ENCODE results near the gene SLIT3. TPM values are rescaled to one million over a fixed set of nuclear protein-coding genes. Genes with fewer than 3 reads are reported as not detected.

Gene SLIT3
- total RNA-seq, 6 experiments from 2014 or later = 0.31 to 1.2 (median 0.65) TPM

GRCh38 chr5:168672888-168673287, 628.1 kb downstream of the SLIT3 start:
- DNase-seq = no peak
- Histone ChIP-seq H3K4me1 (no peaks in the 10 kb centered on the region), H3K4me3 (no peak overlapping the region), H3K27me3 (no peaks in the 10 kb centered on the region), H3K9me3 (no peaks in the 10 kb centered on the region), H3K27ac (no peak overlapping the region), H3K36me3 (no peaks in the 10 kb centered on the region)
- ATAC-seq = no peak
- intact Hi-C loops (cut with DNase I) = loop anchor here in 1 of 2 donors (10.0 kb wide), 1 partner anchor 632 kb away; the partner anchor contains the start of gene SLIT3
- 93% methylated on average over 2 of the region's 4 CpGs for WGBS (ENCODE audit: insufficient coverage, low coverage, low lambda C conversion rate, missing lambda C conversion rate)
- TF ChIP-seq POLR2A (IDR thresholded peaks at IDR 0.05) = no peak
- no peak for TF ChIP-seq CTCF (IDR thresholded peaks at IDR 0.05)

- intact Hi-C loops (cut with DNase I) = loop anchor here in 1 of 2 donors (10.0 kb wide), 1 partner anchor 633 kb away; the partner anchor contains the start of gene SLIT3
- Histone ChIP-seq H3K27ac (no peak overlapping the region), H3K27me3 (no peaks in the 10 kb centered on the region), H3K4me3 (no peak overlapping the region), H3K9me3 (no peaks in the 10 kb centered on the region), H3K36me3 (no peaks in the 10 kb centered on the region), H3K4me1 (no peaks in the 10 kb centered on the region)
- ATAC-seq = no peak
- no peak for DNase-seq
- TF ChIP-seq POLR2A (IDR thresholded peaks at IDR 0.05) (no peak), CTCF (IDR thresholded peaks at IDR 0.05) (no peak)
- WGBS (ENCODE audit: insufficient coverage, low coverage, low lambda C conversion rate, missing lambda C conversion rate) = 58% methylated on average over 3 of the region's 6 CpGs
These were observed 628.9 kb downstream of the SLIT3 start for GRCh38 chr5:168672016-168672415.

- no peak overlapping the region for H3K27ac ChIP-seq
- H3K9me3 ChIP-seq = no peaks in the 10 kb centered on the region
- ATAC-seq (no peak), DNase-seq (no peak)
- no peak overlapping the region for H3K4me3 ChIP-seq
- H3K27me3 ChIP-seq = no peaks in the 10 kb centered on the region
- intact Hi-C loops (cut with DNase I) = loop anchor here in 1 of 2 donors (10.0 kb wide), 1 partner anchor 634 kb away; the partner anchor contains the start of gene SLIT3
- no CpG with 5 or more reads among the region's 22 CpGs for WGBS (ENCODE audit: insufficient coverage, low coverage, low lambda C conversion rate, missing lambda C conversion rate)
- no peaks in the 10 kb centered on the region for H3K36me3 ChIP-seq
- TF ChIP-seq POLR2A (IDR thresholded peaks at IDR 0.05) (no peak), CTCF (IDR thresholded peaks at IDR 0.05) (no peak)
- no peaks in the 10 kb centered on the region for H3K4me1 ChIP-seq
These were observed 629.9 kb downstream of the SLIT3 start for GRCh38 chr5:168670881-168671575.

GRCh38 chr5:168669668-168670378, 631.1 kb downstream of the SLIT3 start:
- DNase-seq = no peak
- Histone ChIP-seq H3K9me3 (no peaks in the 10 kb centered on the region), H3K27ac (no peak overlapping the region), H3K27me3 (no peaks in the 10 kb centered on the region), H3K36me3 (no peaks in the 10 kb centered on the region), H3K4me1 (no peaks in the 10 kb centered on the region), H3K4me3 (no peak overlapping the region)
- TF ChIP-seq POLR2A (IDR thresholded peaks at IDR 0.05) (no peak), CTCF (IDR thresholded peaks at IDR 0.05) (no peak)
- intact Hi-C loops (cut with DNase I) = loop anchor here in 1 of 2 donors (10.0 kb wide), 1 partner anchor 635 kb away; the partner anchor contains the start of gene SLIT3
- ATAC-seq = no peak
- 80% methylated on average over 1 of the region's 6 CpGs for WGBS (ENCODE audit: insufficient coverage, low coverage, low lambda C conversion rate, missing lambda C conversion rate)

All from right lobe of liver (tissue), 6 donors.